Muscle layer of duodenum (tissue), 2 donors: Measurements from ENCODE around the gene CBLN3.

ENCODE experiments used
- H3K27ac ChIP-seq: one replicate; pipeline ENCODE4 v1.7.0; 2013; ENCODE audit warnings: mild to moderate bottlenecking, low read length
- H3K27me3 ChIP-seq: one replicate; pipeline ENCODE4 v1.7.0; 2013; ENCODE audit warnings: low read depth, mild to moderate bottlenecking, control low read depth, low read length
- H3K36me3 ChIP-seq, 2 donors: one replicate each; pipeline ENCODE4 v1.7.0; 2013; ENCODE audit warnings: low read length in 2 of 2, control low read depth in 1 of 2, mild to moderate bottlenecking in 1 of 2; ENCODE audit not compliant: insufficient read depth in 2 of 2, control insufficient read depth in 1 of 2
- H3K4me1 ChIP-seq, 2 donors: one replicate each; pipeline ENCODE4 v1.7.0; 2013; ENCODE audit warnings: low read length in 2 of 2, mild to moderate bottlenecking in 2 of 2, control low read depth in 1 of 2, moderate library complexity in 1 of 2; ENCODE audit not compliant: insufficient read depth in 2 of 2, control insufficient read depth in 1 of 2
- H3K4me3 ChIP-seq, 2 donors: one replicate each; pipeline ENCODE4 v1.7.0; 2013; ENCODE audit warnings: low read length in 2 of 2, low read depth in 1 of 2, mild to moderate bottlenecking in 1 of 2
- H3K9me3 ChIP-seq, 2 donors: one replicate each; pipeline ENCODE4 v1.7.0; 2013; ENCODE audit warnings: low read length in 2 of 2, control low read depth in 1 of 2, mild to moderate bottlenecking in 1 of 2; ENCODE audit not compliant: control insufficient read depth in 1 of 2
- donor health status: healthy.

Gene CBLN3

DNA sequence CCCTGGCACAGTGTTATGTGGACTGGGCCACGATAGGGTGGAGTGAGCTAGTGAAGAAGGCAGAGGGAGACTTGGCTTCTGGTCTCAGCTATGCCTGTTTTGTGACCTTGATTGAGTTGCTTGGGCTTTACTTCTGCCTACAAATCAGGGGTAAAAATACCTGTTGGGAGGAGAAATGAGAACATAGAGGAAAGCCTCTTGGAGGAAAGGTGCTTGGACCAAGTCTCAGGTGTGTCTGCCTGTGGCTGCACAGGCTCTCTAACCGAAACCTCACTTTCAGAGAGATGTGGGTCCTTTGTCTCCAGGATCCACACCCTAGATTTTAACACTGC, 8.2 kb upstream of the CBLN3 start:
- H3K36me3 ChIP-seq, result peaks cover 62 to 76% of the 10 kb centered on the region in 2 donors

DNA sequence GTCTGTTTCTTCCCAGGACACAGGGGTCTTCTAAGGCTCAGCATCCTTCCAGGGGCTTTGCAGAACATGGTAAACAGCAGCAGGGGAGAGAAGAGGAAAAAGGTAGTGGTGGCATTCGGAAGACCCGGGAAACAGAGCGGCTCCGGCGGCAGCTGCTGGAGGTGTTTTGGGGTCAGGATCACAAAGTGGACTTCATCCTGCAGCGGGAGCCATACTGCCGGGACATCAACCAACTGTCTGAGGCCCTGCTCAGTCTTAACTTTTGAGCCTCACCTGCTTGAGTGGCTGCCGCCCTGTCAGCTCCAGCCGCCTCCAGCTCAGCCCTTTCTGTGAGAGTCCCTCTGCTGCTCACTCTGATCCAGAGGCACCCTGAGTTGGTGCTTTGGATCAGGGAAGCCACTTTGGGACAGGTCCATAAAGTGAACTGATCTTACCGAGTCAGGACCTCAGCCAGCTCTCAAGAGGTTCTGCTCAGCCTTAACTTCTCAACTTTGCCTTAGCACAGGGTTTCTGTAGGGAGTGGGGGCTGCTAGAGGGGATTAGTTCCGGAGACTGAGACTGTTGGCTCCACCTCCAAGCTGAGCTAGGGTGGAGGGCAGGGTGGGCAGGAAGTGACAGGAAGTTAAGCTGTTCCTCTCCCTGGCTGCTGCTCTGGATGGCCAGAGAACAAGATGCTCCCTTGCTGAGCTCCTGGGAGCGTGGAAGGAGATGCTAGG, 7.7 kb upstream of the CBLN3 start:
- H3K27me3 ChIP-seq, result no peaks in the 10 kb centered on the region
- peak overlapping the region; percentile 1 for H3K27ac ChIP-seq
- H3K9me3 ChIP-seq, result no peaks in the 10 kb centered on the region
- peaks cover 12 to 53% of the 10 kb centered on the region in 2 donors for H3K4me1 ChIP-seq
- no peak overlapping the region for H3K4me3 ChIP-seq
- H3K36me3 ChIP-seq, result peaks cover 65 to 77% of the 10 kb centered on the region in 2 donors

More for the DNA sequence above, 8.2 kb upstream of the CBLN3 start:
- H3K27ac ChIP-seq, result peak overlapping the region; percentile 1
- H3K27me3 ChIP-seq, result no peaks in the 10 kb centered on the region
- H3K4me1 ChIP-seq, result peaks cover 12 to 48% of the 10 kb centered on the region in 2 donors
- no peaks in the 10 kb centered on the region for H3K9me3 ChIP-seq
- H3K4me3 ChIP-seq, result no peak overlapping the region

DNA sequence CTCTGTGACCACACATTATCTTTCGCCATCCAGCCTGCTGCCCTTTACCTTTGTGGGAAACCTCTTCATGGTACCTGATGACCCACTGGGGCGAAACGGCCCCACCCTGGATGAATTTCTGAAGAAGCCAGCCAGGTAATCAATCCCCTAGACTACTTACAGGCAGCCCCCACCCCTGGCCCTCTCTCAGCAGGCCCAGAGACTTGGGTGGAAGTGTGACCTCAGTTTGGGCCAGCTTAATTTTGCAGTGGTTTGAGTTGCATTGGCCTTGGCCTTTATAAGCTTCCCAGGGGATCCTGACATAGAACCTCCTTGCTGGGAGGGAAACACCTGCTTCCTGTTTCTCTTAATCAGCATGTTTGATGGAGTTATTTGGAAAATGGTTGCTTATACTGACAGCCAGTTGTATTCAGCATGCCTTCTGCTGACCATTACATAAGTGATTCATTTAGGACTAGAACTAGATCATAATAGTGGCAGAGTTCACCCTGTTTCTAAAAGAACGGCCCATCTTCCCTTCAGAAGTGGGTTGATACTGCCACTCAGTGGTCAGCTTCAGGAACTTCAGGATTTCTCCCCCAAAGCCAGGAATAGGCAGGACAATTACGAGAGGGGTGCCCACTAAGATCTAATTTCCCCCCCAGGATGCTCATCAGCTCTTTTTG, 7.0 kb upstream of the CBLN3 start:
- no peaks in the 10 kb centered on the region for H3K27me3 ChIP-seq
- H3K36me3 ChIP-seq, result peaks cover 65 to 79% of the 10 kb centered on the region in 2 donors
- peak overlapping the region; percentile 69 for H3K27ac ChIP-seq
- peaks cover 10 to 55% of the 10 kb centered on the region in 2 donors for H3K4me1 ChIP-seq
- H3K9me3 ChIP-seq, result no peaks in the 10 kb centered on the region
- no peak overlapping the region for H3K4me3 ChIP-seq

DNA sequence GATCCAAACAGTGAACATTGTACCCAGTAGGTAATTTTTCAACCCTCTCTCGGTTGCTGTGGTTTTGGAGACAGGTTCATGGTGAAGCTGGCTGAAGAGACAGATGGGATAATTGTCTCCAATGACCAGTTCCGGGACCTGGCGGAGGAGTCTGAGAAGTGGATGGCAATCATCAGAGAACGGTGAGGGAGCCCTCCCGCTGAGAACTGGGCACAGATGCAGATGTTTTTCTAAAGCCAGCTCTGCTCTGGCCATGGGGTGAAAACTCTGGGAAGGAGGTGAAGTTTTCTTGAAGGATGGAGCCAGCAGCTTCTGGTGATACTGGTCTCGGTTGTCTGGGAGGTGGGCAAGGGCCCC, 6.5 kb upstream of the CBLN3 start:
- H3K27me3 ChIP-seq, result no peaks in the 10 kb centered on the region
- H3K9me3 ChIP-seq, result no peaks in the 10 kb centered on the region
- peak overlapping the region; percentile 69 for H3K27ac ChIP-seq
- H3K36me3 ChIP-seq, result peaks cover 63 to 78% of the 10 kb centered on the region in 2 donors
- peaks cover 11 to 55% of the 10 kb centered on the region in 2 donors for H3K4me1 ChIP-seq
- no peak overlapping the region for H3K4me3 ChIP-seq

DNA sequence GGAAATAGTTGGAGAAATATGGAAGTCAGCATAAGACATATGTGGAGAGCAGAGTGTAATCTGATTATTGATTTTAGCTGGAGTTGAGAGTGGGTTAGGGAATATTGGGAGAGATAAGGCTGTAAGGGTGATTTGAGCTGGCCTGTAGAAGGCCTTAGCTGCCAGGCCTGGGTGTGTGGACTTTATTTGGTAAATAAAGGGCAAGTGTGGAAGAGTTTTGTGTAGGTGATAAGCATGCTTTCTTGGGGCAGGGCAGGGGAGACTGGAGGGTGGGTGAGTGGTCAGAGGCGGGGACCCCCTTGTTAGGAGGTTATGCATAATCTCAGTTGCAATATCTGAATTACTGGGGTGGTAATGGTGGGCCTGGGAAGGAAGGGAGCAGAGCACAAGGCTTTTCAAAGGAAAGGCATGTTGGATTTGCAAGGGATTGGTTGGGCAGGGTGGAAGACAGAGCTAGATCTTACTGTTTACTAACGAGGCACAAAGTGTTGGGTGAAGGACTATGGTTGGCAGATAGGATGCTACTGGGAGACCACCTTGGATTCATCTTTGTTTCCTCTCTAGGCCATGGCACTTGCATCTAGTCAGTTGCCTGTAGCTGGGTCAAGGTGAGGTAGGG, 5.8 kb upstream of the CBLN3 start:
- Histone ChIP-seq H3K4me3 (no peak overlapping the region), H3K27ac (no peak overlapping the region), H3K27me3 (no peaks in the 10 kb centered on the region), H3K36me3 (peaks cover 57 to 71% of the 10 kb centered on the region in 2 donors), H3K4me1 (peaks cover 13 to 53% of the 10 kb centered on the region in 2 donors), H3K9me3 (no peaks in the 10 kb centered on the region)

DNA sequence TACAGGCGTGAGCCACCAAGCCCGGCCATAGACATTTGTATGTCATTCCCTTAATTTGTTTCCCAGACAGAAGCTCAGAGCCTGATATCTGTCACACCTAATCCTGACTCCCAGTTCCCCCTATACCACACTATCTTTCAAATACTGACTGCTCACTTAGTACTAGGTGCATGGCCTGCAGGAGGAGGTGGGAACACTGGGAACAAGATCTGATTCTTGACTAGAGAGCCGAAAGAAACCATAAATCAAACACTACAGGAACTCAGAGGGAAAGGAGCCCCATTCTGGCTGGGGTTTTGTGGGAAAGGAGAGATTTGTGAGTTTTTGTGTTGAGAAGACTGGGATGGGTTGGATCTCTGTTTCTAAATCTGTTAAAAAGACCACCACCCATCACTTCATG, 5.2 kb upstream of the CBLN3 start:
- H3K9me3 ChIP-seq, result no peaks in the 10 kb centered on the region
- H3K4me1 ChIP-seq, result peaks cover 13 to 50% of the 10 kb centered on the region in 2 donors
- H3K36me3 ChIP-seq, result peaks cover 51 to 67% of the 10 kb centered on the region in 2 donors
- H3K27me3 ChIP-seq, result no peaks in the 10 kb centered on the region
- no peak overlapping the region for H3K27ac ChIP-seq
- no peak overlapping the region for H3K4me3 ChIP-seq

DNA sequence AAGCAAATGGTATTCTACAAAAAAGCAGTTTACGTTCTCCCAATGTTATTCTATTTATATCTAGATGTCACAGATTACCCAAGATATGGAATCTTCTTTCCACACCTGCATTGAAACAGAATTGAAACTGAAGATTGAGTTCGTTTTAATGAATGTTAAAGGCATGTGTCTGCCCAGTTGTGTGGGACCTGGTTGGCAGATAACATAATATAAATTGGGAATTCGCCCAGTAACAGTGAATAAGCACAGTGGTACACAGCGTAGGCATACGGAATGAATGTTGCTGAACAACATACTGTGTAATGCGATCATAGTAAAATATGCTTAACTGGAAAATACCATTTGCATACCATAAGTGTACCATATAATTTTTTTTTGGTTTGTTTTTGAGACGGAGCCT, 4.6 kb upstream of the CBLN3 start:
- Histone ChIP-seq H3K27me3 (no peaks in the 10 kb centered on the region), H3K36me3 (peaks cover 45 to 61% of the 10 kb centered on the region in 2 donors), H3K4me3 (no peak overlapping the region), H3K9me3 (no peaks in the 10 kb centered on the region), H3K27ac (no peak overlapping the region), H3K4me1 (peaks cover 13 to 50% of the 10 kb centered on the region in 2 donors)

DNA sequence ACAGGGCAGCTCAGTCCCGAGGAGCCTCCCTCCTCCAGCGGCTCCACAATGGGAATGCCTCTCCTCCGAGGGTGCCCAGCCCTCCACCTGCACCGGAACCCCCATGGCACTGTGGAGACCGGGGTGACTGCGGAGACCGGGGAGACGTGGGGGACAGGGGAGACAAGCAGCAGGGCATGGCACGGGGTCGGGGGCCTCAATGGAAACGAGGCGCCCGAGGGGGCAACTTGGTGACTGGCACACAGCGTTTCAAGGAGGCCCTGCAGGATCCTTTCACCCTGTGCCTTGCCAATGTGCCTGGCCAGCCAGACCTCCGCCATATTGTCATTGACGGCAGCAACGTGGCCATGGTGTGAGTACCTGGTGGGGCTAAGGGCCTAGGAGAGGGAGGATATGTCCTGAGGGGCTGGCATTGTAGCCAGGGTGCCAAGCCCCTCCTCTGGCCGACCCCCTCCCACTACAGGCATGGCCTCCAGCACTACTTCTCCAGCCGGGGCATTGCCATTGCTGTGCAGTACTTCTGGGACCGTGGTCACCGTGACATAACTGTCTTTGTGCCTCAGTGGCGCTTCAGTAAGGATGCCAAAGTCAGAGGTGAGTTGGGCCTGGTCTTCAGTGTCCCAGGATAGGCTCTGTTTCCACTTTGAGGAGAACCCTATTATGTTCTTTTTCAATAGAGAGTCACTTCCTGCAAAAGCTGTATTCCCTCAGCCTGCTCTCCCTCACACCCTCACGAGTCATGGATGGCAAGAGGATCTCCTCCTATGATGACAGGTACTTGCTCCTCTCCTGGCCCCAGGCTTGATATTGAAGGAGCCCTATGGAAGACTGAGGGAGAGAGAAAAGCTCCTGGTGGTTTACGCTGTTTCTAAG, 3.0 kb upstream of the CBLN3 start:
- Histone ChIP-seq H3K27ac (no peak overlapping the region), H3K9me3 (no peaks in the 10 kb centered on the region), H3K36me3 (peaks cover 33 to 45% of the 10 kb centered on the region in 2 donors), H3K27me3 (no peaks in the 10 kb centered on the region), H3K4me3 (peak overlapping the region in 1 of 2 donors; percentile 89), H3K4me1 (peaks cover 13 to 43% of the 10 kb centered on the region in 2 donors)

DNA sequence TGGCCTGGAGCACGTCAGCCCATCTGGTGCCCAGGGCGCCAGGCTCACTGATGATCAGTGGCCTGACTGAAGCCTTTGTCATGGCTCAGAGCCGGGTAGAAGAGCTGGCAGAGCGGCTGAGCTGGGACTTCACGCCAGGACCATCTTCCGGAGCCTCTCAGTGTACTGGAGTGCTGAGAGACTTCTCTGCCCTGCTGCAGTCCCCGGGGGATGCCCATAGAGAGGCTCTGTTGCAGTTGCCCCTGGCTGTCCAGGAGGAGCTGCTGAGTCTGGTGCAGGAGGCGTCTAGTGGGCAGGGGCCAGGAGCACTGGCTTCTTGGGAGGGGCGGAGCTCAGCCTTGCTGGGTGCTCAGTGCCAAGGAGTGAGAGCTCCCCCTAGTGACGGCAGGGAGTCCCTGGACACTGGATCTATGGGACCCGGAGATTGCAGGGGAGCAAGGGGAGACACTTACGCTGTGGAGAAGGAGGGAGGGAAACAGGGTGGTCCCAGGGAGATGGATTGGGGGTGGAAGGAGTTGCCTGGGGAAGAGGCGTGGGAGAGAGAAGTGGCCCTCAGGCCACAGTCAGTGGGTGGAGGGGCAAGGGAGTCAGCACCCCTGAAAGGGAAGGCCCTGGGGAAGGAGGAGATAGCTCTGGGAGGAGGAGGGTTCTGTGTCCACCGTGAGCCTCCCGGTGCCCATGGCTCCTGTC, 2.2 kb upstream of the CBLN3 start:
- Histone ChIP-seq H3K4me1 (peaks cover 13 to 35% of the 10 kb centered on the region in 2 donors), H3K36me3 (peaks cover 31 to 38% of the 10 kb centered on the region in 2 donors), H3K4me3 (peak overlapping the region; percentile 89 to 91), H3K27me3 (no peaks in the 10 kb centered on the region), H3K27ac (peak overlapping the region; percentile 99), H3K9me3 (no peaks in the 10 kb centered on the region)

- Histone ChIP-seq H3K9me3 (no peaks in the 10 kb centered on the region), H3K27me3 (no peaks in the 10 kb centered on the region), H3K27ac (peak overlapping the region; percentile 99), H3K4me3 (peak overlapping the region; percentile 89 to 91), H3K36me3 (peaks cover 23 to 30% of the 10 kb centered on the region in 2 donors), H3K4me1 (peaks cover 13 to 27% of the 10 kb centered on the region in 2 donors)
Measured at GRCh38 chr14:24430682-24431568, 1.5 kb upstream of the CBLN3 start.
